ENCODE results near the gene BMI1.

DNA sequence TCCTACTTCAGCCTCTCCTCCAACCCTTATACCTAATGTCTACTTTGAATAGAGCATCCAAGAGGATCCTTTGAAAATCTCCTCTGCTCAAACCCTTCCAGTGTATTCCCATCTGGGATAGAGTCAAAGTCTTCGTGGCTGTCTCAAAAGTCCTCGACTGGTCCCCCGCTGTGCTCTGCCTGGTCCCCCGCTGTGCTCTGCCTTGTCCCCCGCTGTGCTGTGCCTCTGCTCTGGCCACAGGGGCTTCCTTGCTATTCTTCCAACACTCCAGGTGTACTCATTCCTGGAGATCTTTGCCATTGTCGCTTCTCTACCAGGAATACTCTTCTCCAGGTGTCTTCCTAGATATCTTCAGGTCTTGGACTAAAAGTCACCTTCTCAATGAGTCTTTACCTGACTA, 40.8 kb upstream of the BMI1 start:
- TF ChIP-seq, protein P1, sequence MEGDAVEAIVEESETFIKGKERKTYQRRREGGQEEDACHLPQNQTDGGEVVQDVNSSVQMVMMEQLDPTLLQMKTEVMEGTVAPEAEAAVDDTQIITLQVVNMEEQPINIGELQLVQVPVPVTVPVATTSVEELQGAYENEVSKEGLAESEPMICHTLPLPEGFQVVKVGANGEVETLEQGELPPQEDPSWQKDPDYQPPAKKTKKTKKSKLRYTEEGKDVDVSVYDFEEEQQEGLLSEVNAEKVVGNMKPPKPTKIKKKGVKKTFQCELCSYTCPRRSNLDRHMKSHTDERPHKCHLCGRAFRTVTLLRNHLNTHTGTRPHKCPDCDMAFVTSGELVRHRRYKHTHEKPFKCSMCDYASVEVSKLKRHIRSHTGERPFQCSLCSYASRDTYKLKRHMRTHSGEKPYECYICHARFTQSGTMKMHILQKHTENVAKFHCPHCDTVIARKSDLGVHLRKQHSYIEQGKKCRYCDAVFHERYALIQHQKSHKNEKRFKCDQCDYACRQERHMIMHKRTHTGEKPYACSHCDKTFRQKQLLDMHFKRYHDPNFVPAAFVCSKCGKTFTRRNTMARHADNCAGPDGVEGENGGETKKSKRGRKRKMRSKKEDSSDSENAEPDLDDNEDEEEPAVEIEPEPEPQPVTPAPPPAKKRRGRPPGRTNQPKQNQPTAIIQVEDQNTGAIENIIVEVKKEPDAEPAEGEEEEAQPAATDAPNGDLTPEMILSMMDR (IDR thresholded peaks at IDR 0.05; ENCODE audit: insufficient read depth, low read length, poor library complexity, severe bottlenecking), result no peak
- TF ChIP-seq EZH2phosphoT487 (conservative IDR thresholded peaks at IDR 0.05; ENCODE audit: low read length), result no peak
